ENCODE results near the gene ZSCAN18. TPM values are rescaled to one million over a fixed set of nuclear protein-coding genes. Genes with fewer than 3 reads are reported as not detected.

The ZSCAN18 gene
- total and polyA plus RNA-seq, 4 donors = 22.1 to 123 (median 53.0) TPM

GRCh38 chr19:58091251-58091995, 6.6 kb downstream of the ZSCAN18 start:
- 85 to 89% methylated on average over 11 of the region's 11 CpGs for WGBS, 2 donors
- H3K36me3 ChIP-seq (ENCODE audit: control insufficient read depth in 4 of 4, insufficient read depth in 4 of 4, low read length in 4 of 4) = peaks cover 2 to 30% (median 12%) of the 10 kb centered on the region in 4 donors
- TF ChIP-seq CTCF (IDR thresholded peaks at IDR 0.05; ENCODE audit: control extremely low read depth, extremely low read depth) = no peak

GRCh38 chr19:58089846-58090245, 8.2 kb downstream of the ZSCAN18 start:
- H3K27me3 ChIP-seq (ENCODE audit: control insufficient read depth in 3 of 3, insufficient read depth in 3 of 3, low read length in 2 of 3) = no peaks in the 10 kb centered on the region
- WGBS, 2 donors = 96 to 97% methylated on average over 16 of the region's 16 CpGs
- peaks cover 13 to 38% (median 25%) of the 10 kb centered on the region in 4 donors for H3K36me3 ChIP-seq (ENCODE audit: control insufficient read depth in 4 of 4, insufficient read depth in 4 of 4, low read length in 4 of 4)
- H3K4me1 ChIP-seq (ENCODE audit: control insufficient read depth in 5 of 5, insufficient read depth in 5 of 5, low read length in 5 of 5) = no peaks in the 10 kb centered on the region
- no peak for TF ChIP-seq CTCF (IDR thresholded peaks at IDR 0.05; ENCODE audit: control extremely low read depth, extremely low read depth)
- no peak for DNase-seq
- no peak overlapping the region for H3K9ac ChIP-seq (ENCODE audit: insufficient read depth in 1 of 2, low read length in 2 of 2)
- ATAC-seq (ENCODE audit: insufficient read depth, low FRiP score) = no peak
- no peak overlapping the region for H3K4me3 ChIP-seq
- H3K27ac ChIP-seq (ENCODE audit: low read depth in 1 of 2, low read length in 1 of 2) = no peak overlapping the region
- peaks cover 0 to 69% (median 0%) of the 10 kb centered on the region in 4 donors for H3K9me3 ChIP-seq (ENCODE audit: control insufficient read depth in 4 of 4, insufficient read depth in 3 of 4, low read length in 3 of 4)

More at GRCh38 chr19:58091251-58091995, 6.6 kb downstream of the ZSCAN18 start:
- Histone ChIP-seq H3K27me3 (ENCODE audit: control insufficient read depth in 3 of 3, insufficient read depth in 3 of 3, low read length in 2 of 3) (no peaks in the 10 kb centered on the region), H3K27ac (ENCODE audit: low read depth in 1 of 2, low read length in 1 of 2) (no peak overlapping the region), H3K9me3 (ENCODE audit: control insufficient read depth in 4 of 4, insufficient read depth in 3 of 4, low read length in 3 of 4) (peaks cover 0 to 67% (median 0%) of the 10 kb centered on the region in 4 donors), H3K4me3 (no peak overlapping the region), H3K4me1 (ENCODE audit: control insufficient read depth in 5 of 5, insufficient read depth in 5 of 5, low read length in 5 of 5) (no peaks in the 10 kb centered on the region), H3K9ac (ENCODE audit: insufficient read depth in 1 of 2, low read length in 2 of 2) (no peak overlapping the region)
- ATAC-seq (ENCODE audit: insufficient read depth, low FRiP score) (no peak), DNase-seq (no peak)

- no peak overlapping the region for H3K4me3 ChIP-seq
- H3K27ac ChIP-seq (ENCODE audit: low read depth in 1 of 2, low read length in 1 of 2) = no peak overlapping the region
- ATAC-seq (ENCODE audit: insufficient read depth, low FRiP score) (no peak), DNase-seq (no peak)
- no peak for TF ChIP-seq CTCF (IDR thresholded peaks at IDR 0.05; ENCODE audit: control extremely low read depth, extremely low read depth)
- H3K9ac ChIP-seq (ENCODE audit: insufficient read depth in 1 of 2, low read length in 2 of 2) = no peak overlapping the region
- WGBS, 2 donors = 98 to 99% methylated on average over 13 of the region's 13 CpGs
- peaks cover 0 to 72% (median 5%) of the 10 kb centered on the region in 4 donors for H3K9me3 ChIP-seq (ENCODE audit: control insufficient read depth in 4 of 4, insufficient read depth in 3 of 4, low read length in 3 of 4)
- H3K27me3 ChIP-seq (ENCODE audit: control insufficient read depth in 3 of 3, insufficient read depth in 3 of 3, low read length in 2 of 3) = no peaks in the 10 kb centered on the region
- peaks cover 16 to 51% (median 33%) of the 10 kb centered on the region in 4 donors for H3K36me3 ChIP-seq (ENCODE audit: control insufficient read depth in 4 of 4, insufficient read depth in 4 of 4, low read length in 4 of 4)
- H3K4me1 ChIP-seq (ENCODE audit: control insufficient read depth in 5 of 5, insufficient read depth in 5 of 5, low read length in 5 of 5) = no peaks in the 10 kb centered on the region
Observed at GRCh38 chr19:58088521-58089052, 9.4 kb downstream of the ZSCAN18 start.

All from lung (tissue), 12 donors.